K562 (cell line): ENCODE measurements around the gene TCEANC2. TPM values are rescaled to one million over a fixed set of nuclear protein-coding genes. Genes with fewer than 3 reads are reported as not detected.

Experiments used
- ATAC-seq: fragments of 200-7000 bp; cut with Tn5 transposase; 3 replicates; pipeline ENCODE4 v1.9.1; 2020; ENCODE audit warnings: moderate library complexity
- BruUV-seq: library from RNA; stranded (reverse); fragments of 400-500 nt; replicated peaks from 2 replicates; lab custom pipeline; 2021; lab: Mats Ljungman, UMichigan
- CTCF ChIA-PET: fragments of 300-600 bp; formaldehyde crosslinking; extraction: SDS; loops from one replicate; lab custom pipeline; 2021; ENCODE audit warnings: low intra/inter-chr PET ratio; lab: Yijun Ruan, JAX
- POLR2A ChIA-PET: fragments of 300-600, 350-650 bp; sonication (Branson Sonifier 250); formaldehyde crosslinking; extraction: SDS; loops from one replicate; lab custom pipeline; 2021; ENCODE audit warnings: antibody characterized with exemption, inconsistent platforms; lab: Yijun Ruan, JAX
- DNase-seq, 4 experiments: peaks; one replicate each; pipeline versions ENCODE4 v3.0.0 to v3.0.0-alpha.2; 2011 to 2018; ENCODE audit warnings: low spot score in 3 of 4, mixed read lengths in 3 of 4; ENCODE audit errors: extremely low read depth in 1 of 4
- FAIRE-seq: peaks from 2 replicates; lab custom pipeline; 2011; peaks lifted over from hg19 to GRCh38; lab: Jason Lieb, UNC
- H2AFZ ChIP-seq: 2 replicates; pipeline ENCODE4 v1.6.0; 2011; ENCODE audit warnings: low read depth, low read length, control low read depth, inconsistent platforms
- H3K27ac ChIP-seq: fragments of 200-600 bp; 3 replicates; pipeline ENCODE4 v1.8.0; 2011; ENCODE audit warnings: low read depth, mild to moderate bottlenecking, control low read depth, inconsistent platforms, low read length, moderate library complexity, mixed read lengths; ENCODE audit errors: extremely low read depth
- H3K27me3 ChIP-seq, 2 experiments: fragments of 300-600 bp in 1 of 2; 2 replicates in 1 of 2; 3 replicates in 1 of 2; pipeline versions ENCODE4 v1.6.0 to v1.8.0; 2011; ENCODE audit warnings: inconsistent platforms in 2 of 2, low read length in 2 of 2, mild to moderate bottlenecking in 1 of 2, mixed read lengths in 1 of 2, moderate library complexity in 1 of 2; ENCODE audit not compliant: control insufficient read depth in 2 of 2, insufficient read depth in 2 of 2
- H3K36me3 ChIP-seq: fragments of 300-600 bp; 3 replicates; pipeline ENCODE4 v1.8.0; 2011; ENCODE audit warnings: mild to moderate bottlenecking, low read length, inconsistent platforms; ENCODE audit not compliant: control insufficient read depth, insufficient read depth
- H3K4me1 ChIP-seq, 2 experiments: fragments of 200-600 bp in 1 of 2; replicated peaks in 1 of 2; 2 replicates in 1 of 2; 3 replicates in 1 of 2; pipeline versions ENCODE4 v1.5.1 to v1.8.0; 2011; ENCODE audit warnings: inconsistent platforms in 2 of 2, low read length in 2 of 2, mild to moderate bottlenecking in 1 of 2, mixed read lengths in 1 of 2, moderate library complexity in 1 of 2; ENCODE audit not compliant: control insufficient read depth in 2 of 2, insufficient read depth in 2 of 2
- H3K4me2 ChIP-seq: 2 replicates; pipeline ENCODE4 v1.6.1; 2011; ENCODE audit warnings: low read length, control low read depth, inconsistent platforms, mixed read lengths; ENCODE audit not compliant: insufficient read depth
- H3K4me3 ChIP-seq: fragments of 200-600 bp; sonication (generic), shearing (Covaris generic); 2 replicates; pipeline ENCODE4 v1.5.1; 2016; ENCODE audit warnings: control low read depth, inconsistent platforms
- H3K79me2 ChIP-seq: fragments of 200-600 bp; 3 replicates; pipeline ENCODE4 v1.8.0; 2011; ENCODE audit warnings: low read length, inconsistent platforms; ENCODE audit not compliant: control insufficient read depth, insufficient read depth
- H3K9ac ChIP-seq, 2 experiments: 2 replicates each; pipeline versions ENCODE4 v1.6.0 to v1.6.1; 2011; ENCODE audit warnings: low read depth in 2 of 2, low read length in 2 of 2, control low read depth in 1 of 2, inconsistent platforms in 1 of 2, mild to moderate bottlenecking in 1 of 2, mixed read lengths in 1 of 2; ENCODE audit not compliant: insufficient read depth in 1 of 2
- H3K9me1 ChIP-seq: one replicate; pipeline ENCODE4 v1.6.0; 2011; ENCODE audit warnings: inconsistent platforms, mild to moderate bottlenecking, low read length, moderate library complexity; ENCODE audit not compliant: control insufficient read depth, insufficient read depth
- H3K9me3 ChIP-seq: replicated peaks from 2 replicates; pipeline ENCODE4 v1.5.1; 2011; ENCODE audit warnings: low read depth, low read length, inconsistent platforms; ENCODE audit not compliant: control insufficient read depth, insufficient read depth
- H4K20me1 ChIP-seq: replicated peaks from 2 replicates; pipeline ENCODE4 v1.6.1; 2011; ENCODE audit warnings: low read length, inconsistent platforms, mixed read lengths; ENCODE audit not compliant: control insufficient read depth, insufficient read depth
- BCOR ChIP-seq: fragments of 450-650 bp; IDR thresholded peaks from 2 replicates; pipeline ENCODE4 v1.6.1; 2016
- ESRRA ChIP-seq: fragments of 450-650 bp; IDR thresholded peaks from 2 replicates; pipeline ENCODE4 v1.6.1; 2014; ENCODE audit warnings: low read depth, mild to moderate bottlenecking, moderate library complexity, borderline replicate concordance
- EZH2 ChIP-seq: IDR thresholded peaks from 2 replicates; pipeline ENCODE4 v1.6.1; 2012; ENCODE audit warnings: low read depth, mild to moderate bottlenecking, inconsistent platforms, low read length, borderline replicate concordance
- KDM1A ChIP-seq, 2 experiments: fragments of 450-650 bp; IDR thresholded peaks; 2 replicates each; pipeline ENCODE4 v1.6.1; 2016; ENCODE audit warnings: mild to moderate bottlenecking in 2 of 2
- RBM25 ChIP-seq: fragments of 200-400 bp; formaldehyde crosslinking; IDR thresholded peaks from 2 replicates; pipeline ENCODE4 v1.6.1; 2018; ENCODE audit warnings: low read length, low read depth, moderate library complexity; ENCODE audit not compliant: severe bottlenecking
- ZFP36 ChIP-seq: fragments of 150-350 bp; IDR thresholded peaks from 2 replicates; pipeline ENCODE4 v1.6.1; 2018; ENCODE audit warnings: low read length, low read depth; ENCODE audit not compliant: partially characterized antibody
- WGBS: fragments of 100-300 bp; shearing (Covaris generic); methylation state at CpG from one replicate; pipeline ENCODE4 v1.1.6; 2016; ENCODE audit warnings: low coverage, mixed read lengths; ENCODE audit not compliant: insufficient coverage; ENCODE audit errors: missing lambda C conversion rate; 5-methylcytosine and 5-hydroxymethylcytosine counted together
- in situ Hi-C: fragments of 300-500 bp; cut with MboI; formaldehyde crosslinking; loops from 4 replicates; pipeline ENCODE4 v1.15.0; 2018; ENCODE audit warnings: inconsistent platforms, mixed read lengths
- intact Hi-C: fragments of 100-400 bp; cut with micrococcal nuclease; formaldehyde crosslinking; loops from 2 replicates; pipeline ENCODE4 v1.14.2; 2022
- polyA plus RNA-seq, 8 experiments: library from polyadenylated mRNA; depleted of rRNA in 4 of 8; stranded (reverse) in 5 of 8; unstranded in 3 of 8; fragments of >200 nt; fragmentation: Nextera tagmentation in 2 of 8; fragmentation: Illumina TruSeq in 1 of 8; extraction: Ambion mirVana in 2 of 8; extraction: Trizol in 1 of 8; gene quantifications; 2 replicates each; pipeline versions ENCODE4 v1.2.1 to v1.2.3, GENCODE V29; 2011 to 2014; ENCODE audit warnings: inconsistent platforms in 1 of 8, missing spikeins in 1 of 8
- total RNA-seq, 7 experiments: library from RNA; depleted of rRNA in 6 of 7; stranded (reverse); fragments of >200 nt in 6 of 7; fragmentation: Illumina TruSeq in 2 of 7; extraction: Trizol in 2 of 7; gene quantifications; 2 replicates each; pipeline versions ENCODE4 v1.2.1 to v1.2.3, GENCODE V29; 2011 to 2021; ENCODE audit warnings: low replicate concordance in 1 of 7

Gene TCEANC2
- total and polyA plus RNA-seq, 9 of the 15 experiments (the other 6 are each of a cell fraction or from before 2014, with no cell fraction given), result 3.3 to 10.2 (median 7.0) TPM

DNA sequence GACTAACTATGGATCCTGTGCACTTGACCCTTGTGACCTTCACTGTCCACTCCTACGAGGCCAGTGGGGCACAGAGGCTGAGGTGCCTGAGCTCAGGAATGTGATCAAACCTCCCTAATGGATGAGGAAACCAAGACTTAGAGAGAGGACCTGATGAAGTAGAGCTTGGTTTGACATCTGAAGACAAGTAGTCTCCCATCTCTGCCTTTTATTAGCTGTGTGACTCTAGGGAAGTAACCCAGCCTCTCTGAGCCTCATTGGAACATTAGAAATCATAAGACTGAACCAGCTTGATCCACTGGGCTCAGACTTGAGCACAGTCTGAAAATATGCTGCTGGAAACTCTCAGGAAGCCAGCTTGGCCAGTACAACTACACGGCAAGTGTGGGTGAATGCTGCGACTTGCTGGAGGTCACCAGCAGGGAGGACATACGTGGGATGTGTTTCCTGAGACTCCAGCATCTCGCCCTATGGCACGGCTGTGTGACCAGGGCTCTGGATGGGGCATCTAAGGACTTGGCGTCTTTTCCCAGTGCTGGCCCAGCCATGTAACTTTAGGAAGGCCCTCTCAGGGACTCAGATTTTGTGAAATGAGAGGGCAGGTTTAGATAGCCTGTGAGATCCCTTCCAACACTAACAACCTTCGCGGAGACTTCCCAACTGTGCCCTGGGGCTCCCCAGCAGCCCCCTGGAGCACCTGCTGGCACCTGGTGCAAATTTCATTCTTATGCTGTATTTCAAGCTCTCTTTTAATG is 88.9 kb downstream of the TCEANC2 start:
- Histone ChIP-seq H3K4me1 (peaks cover 0 to 9% of the 10 kb centered on the region in 2 experiments; a peak in 2 of 5 replicates), H3K9me1 (no peaks in the 10 kb centered on the region), H3K4me2 (no peak overlapping the region), H4K20me1 (0 out of 2 replicates have a peak, but pooled peaks cover 4% of the 10 kb centered on the region), H3K79me2 (no peaks in the 10 kb centered on the region), H3K4me3 (no peak overlapping the region), H3K36me3 (no peaks in the 10 kb centered on the region), H3K27ac (no peak overlapping the region), H3K9me3 (no peaks in the 10 kb centered on the region), H2AFZ (no peak overlapping the region), H3K27me3 (peaks cover 0 to 13% of the 10 kb centered on the region in 2 experiments; a peak in 2 of 5 replicates), H3K9ac (no peak overlapping the region)
- ATAC-seq (no peak), FAIRE-seq (no peak), DNase-seq (no peak)
- in situ Hi-C loops (no loop called here), intact Hi-C loops (no loop called here)
- 29% methylated on average over 9 of the region's 9 CpGs for WGBS
- TF ChIP-seq EZH2, result no peak
- TF ChIP-seq ESRRA, result peak; percentile 11; the same call in 1 of the 2 replicates
- TF ChIP-seq ZFP36, result peak; percentile 77
- peak; percentile 45; the same call in 1 of the 2 replicates for TF ChIP-seq BCOR
- TF ChIP-seq RBM25, result peak; percentile 59
- peak in 1 of 2 experiments; percentile 50; a peak in 1 of 4 replicates for TF ChIP-seq KDM1A (IDR thresholded peaks at IDR 0.05)
- POLR2A ChIA-PET, result interaction anchor here (0.6 to 1.6 kb wide), 3 partner anchors 13 to 21 kb away, joined by 3 to 6 read pairs (median 5); no protein-coding TSS in a partner anchor
- BruUV-seq, result no TSS peak
- CTCF ChIA-PET, result no interaction called here
